Inflammatory macrophage treated with lipopolysaccharide for 4 hours (primary cell): ENCODE results near the gene SLC9A4.

Experiments used
- DNase-seq: peaks from one replicate; pipeline ENCODE4 v3.0.0-alpha.2; 2020

SLC9A4 gene

GRCh38 chr2:102551329-102552096 is 78.5 kb downstream of the SLC9A4 start:
- DNase-seq = no peak

- DNase-seq = no peak
Observed at GRCh38 chr2:102553601-102554000, 80.6 kb downstream of the SLC9A4 start.

GRCh38 chr2:102558463-102558862 is 85.4 kb downstream of the SLC9A4 start:
- DNase-seq = peak; percentile 4

- DNase-seq = peak; percentile 44
Observed at GRCh38 chr2:102562542-102562941, 89.5 kb downstream of the SLC9A4 start.

GRCh38 chr2:102575888-102576287 is 102.9 kb downstream of the SLC9A4 start:
- DNase-seq = no peak

- peak; percentile 48 for DNase-seq
Observed at GRCh38 chr2:102578376-102578775, 105.3 kb downstream of the SLC9A4 start.

- DNase-seq = peak; percentile 93
Observed at GRCh38 chr2:102581911-102582310, 108.9 kb downstream of the SLC9A4 start.

- DNase-seq = no peak
Observed at GRCh38 chr2:102582845-102583244, 109.8 kb downstream of the SLC9A4 start.
